T-cell (primary cell): ENCODE data around the gene SIK2. TPM values are rescaled to one million over a fixed set of nuclear protein-coding genes. Genes with fewer than 3 reads are reported as not detected.

Source experiments
- ATAC-seq, 4 experiments: fragments of 200-7000 bp in 3 of 4; fragments of 150-1000 bp in 1 of 4; cut with Tn5 transposase; replicated peaks in 1 of 4; 1 replicate in 3 of 4; 2 replicates in 1 of 4; pipeline ENCODE4 v1.10.0; 2021; ENCODE audit warnings: moderate library complexity in 3 of 4, mild to moderate bottlenecking in 2 of 4, moderate number of reproducible peaks in 1 of 4
- CTCF ChIA-PET, 2 donors: fragments of 300-600 bp; sonication (Branson Sonifier 250); formaldehyde crosslinking; loops; one replicate each; lab custom pipeline; 2022; ENCODE audit warnings: antibody characterized with exemption in 2 of 2; lab: Charles Lee
- POLR2A ChIA-PET, 2 donors: fragments of 300-600 bp; sonication (Branson Sonifier 250); formaldehyde crosslinking; loops; one replicate each; lab custom pipeline; 2022; ENCODE audit warnings: antibody characterized with exemption in 2 of 2; lab: Charles Lee
- DNase-seq, 35 experiments: peaks; one replicate each; pipeline versions ENCODE4 v3.0.0 to v3.0.0-alpha.2; 2013 to 2023
- H3K27ac ChIP-seq: one replicate; pipeline ENCODE4 v1.5.1; 2013; ENCODE audit warnings: low read length
- H3K27me3 ChIP-seq, 2 experiments: replicated peaks in 1 of 2; 1 replicate in 1 of 2; 2 replicates in 1 of 2; pipeline versions ENCODE4 v1.6.1 to v1.7.0; 2013; ENCODE audit warnings: low read length in 1 of 2, mixed read lengths in 1 of 2; ENCODE audit not compliant: control insufficient read depth in 2 of 2, insufficient read depth in 2 of 2; ENCODE audit errors: extremely low read depth in 1 of 2
- H3K36me3 ChIP-seq, 2 donors: 1 replicate in 1 of 2; 2 replicates in 1 of 2; pipeline versions ENCODE4 v1.6.1 to v1.7.0; 2013; ENCODE audit warnings: low read length in 1 of 2; ENCODE audit not compliant: control insufficient read depth in 2 of 2, insufficient read depth in 1 of 2; ENCODE audit errors: extremely low read depth in 1 of 2
- H3K4me1 ChIP-seq, 2 experiments: 1 replicate in 1 of 2; 2 replicates in 1 of 2; pipeline versions ENCODE4 v1.6.1 to v1.7.0; 2013; ENCODE audit warnings: low read length in 2 of 2, mixed read lengths in 1 of 2; ENCODE audit not compliant: insufficient read depth in 2 of 2, control insufficient read depth in 1 of 2; ENCODE audit errors: extremely low read depth in 1 of 2
- H3K4me3 ChIP-seq, 2 donors: 1 replicate in 1 of 2; 2 replicates in 1 of 2; pipeline versions ENCODE4 v1.5.1 to v1.7.0; 2013; ENCODE audit warnings: mild to moderate bottlenecking in 2 of 2, low read length in 1 of 2, moderate library complexity in 1 of 2; ENCODE audit not compliant: control insufficient read depth in 1 of 2; ENCODE audit errors: extremely low read depth in 1 of 2
- H3K9me3 ChIP-seq: 2 replicates; pipeline ENCODE4 v1.7.0; 2013
- H3K27ac Mint-ChIP-seq, 2 donors: one replicate each; pipeline ENCODE4 v1.8.0; 2020 to 2021; ENCODE audit warnings: mild to moderate bottlenecking in 2 of 2, mixed read lengths in 2 of 2
- H3K27me3 Mint-ChIP-seq, 2 donors: one replicate each; pipeline ENCODE4 v1.8.0; 2021 to 2022; ENCODE audit warnings: mixed read lengths in 2 of 2
- H3K36me3 Mint-ChIP-seq: one replicate; pipeline ENCODE4 v1.8.0; 2021; ENCODE audit warnings: mixed read lengths
- H3K4me1 Mint-ChIP-seq, 3 donors: one replicate each; pipeline ENCODE4 v1.8.0; 2020 to 2022; ENCODE audit warnings: mixed read lengths in 3 of 3, mild to moderate bottlenecking in 1 of 3
- H3K4me3 Mint-ChIP-seq, 3 donors: one replicate each; pipeline ENCODE4 v1.8.0; 2020 to 2022; ENCODE audit warnings: mild to moderate bottlenecking in 3 of 3, mixed read lengths in 3 of 3, moderate library complexity in 3 of 3
- H3K9me3 Mint-ChIP-seq, 3 donors: one replicate each; pipeline ENCODE4 v1.8.0; 2020 to 2022; ENCODE audit warnings: mixed read lengths in 3 of 3
- WGBS: methylation state at CpG from one replicate; pipeline ENCODE4 v1.1.5; 2013; ENCODE audit warnings: missing lambda C conversion rate; ENCODE audit not compliant: insufficient coverage; 5-methylcytosine and 5-hydroxymethylcytosine counted together
- total RNA-seq, 35 experiments: library from RNA in 6 of 35; stranded (reverse) in 6 of 35; fragments of 120-200 nt in 1 of 35; gene quantifications; one replicate each; pipeline versions ENCODE4 v1.2.1 to v1.2.4 and lab custom pipeline; 2013 to 2026

Gene SIK2
- total RNA-seq, 5 donors from 2014 or later (not counting 1 experiment from before 2014, with no cell fraction given): 6.0 to 11.4 (median 9.1) TPM

GRCh38 chr11:111575740-111576139, 26.5 kb upstream of the SIK2 start:
- Mint-ChIP-seq H3K4me1 (no peaks in the 10 kb centered on the region), H3K36me3 (no peaks in the 10 kb centered on the region), H3K9me3 (no peaks in the 10 kb centered on the region), H3K27ac (no peak overlapping the region), H3K4me3 (no peak overlapping the region), H3K27me3 (peaks cover 7 to 10% of the 10 kb centered on the region in 2 donors)
- H3K9me3 ChIP-seq: no peaks in the 10 kb centered on the region
- ChIA-PET POLR2A (no interaction called here), CTCF (no interaction called here)
- 100% methylated on average over 4 of the region's 6 CpGs for WGBS
- H3K36me3 ChIP-seq: no peaks in the 10 kb centered on the region
- DNase-seq (no peak), ATAC-seq (no peak)
- H3K4me1 ChIP-seq: no peaks in the 10 kb centered on the region
- H3K27me3 ChIP-seq: peaks cover 0 to 2% of the 10 kb centered on the region in 2 experiments
- H3K4me3 ChIP-seq: no peak overlapping the region
- H3K27ac ChIP-seq: no peak overlapping the region

- Mint-ChIP-seq H3K9me3 (no peaks in the 10 kb centered on the region), H3K27ac (no peak overlapping the region), H3K4me1 (no peaks in the 10 kb centered on the region), H3K27me3 (no peaks in the 10 kb centered on the region), H3K4me3 (no peak overlapping the region), H3K36me3 (no peaks in the 10 kb centered on the region)
- Histone ChIP-seq H3K9me3 (no peaks in the 10 kb centered on the region), H3K27ac (no peak overlapping the region), H3K4me3 (no peak overlapping the region), H3K27me3 (no peaks in the 10 kb centered on the region), H3K4me1 (no peaks in the 10 kb centered on the region), H3K36me3 (no peaks in the 10 kb centered on the region)
- ChIA-PET POLR2A (no interaction called here), CTCF (interaction anchor here in 1 of 2 donors (1.1 kb wide), 1 partner anchor 131 kb away, joined by 3 read pairs; no protein-coding TSS in a partner anchor)
- ATAC-seq (no peak), DNase-seq (no peak)
- no CpG with 5 or more reads among the region's 4 CpGs for WGBS
Observed at GRCh38 chr11:111577821-111578220, 24.4 kb upstream of the SIK2 start.

GRCh38 chr11:111581341-111581740, 20.9 kb upstream of the SIK2 start:
- H3K4me3 ChIP-seq: no peak overlapping the region
- no peaks in the 10 kb centered on the region for H3K36me3 ChIP-seq
- no peak for DNase-seq
- no peaks in the 10 kb centered on the region for H3K4me1 ChIP-seq
- Mint-ChIP-seq H3K9me3 (no peaks in the 10 kb centered on the region), H3K36me3 (no peaks in the 10 kb centered on the region), H3K27ac (no peak overlapping the region), H3K27me3 (peaks cover 3 to 4% of the 10 kb centered on the region in 2 donors), H3K4me3 (no peak overlapping the region), H3K4me1 (no peaks in the 10 kb centered on the region)
- H3K27ac ChIP-seq: no peak overlapping the region
- ChIA-PET POLR2A (no interaction called here), CTCF (interaction anchor here (0.8 to 1.3 kb wide), 2 partner anchors 196 to 252 kb away, joined by 3 to 4 read pairs; no protein-coding TSS in a partner anchor)
- WGBS: no CpG with 5 or more reads among the region's 1 CpG
- H3K9me3 ChIP-seq: no peaks in the 10 kb centered on the region
- no peaks in the 10 kb centered on the region for H3K27me3 ChIP-seq
- ATAC-seq: no peak

DNA sequence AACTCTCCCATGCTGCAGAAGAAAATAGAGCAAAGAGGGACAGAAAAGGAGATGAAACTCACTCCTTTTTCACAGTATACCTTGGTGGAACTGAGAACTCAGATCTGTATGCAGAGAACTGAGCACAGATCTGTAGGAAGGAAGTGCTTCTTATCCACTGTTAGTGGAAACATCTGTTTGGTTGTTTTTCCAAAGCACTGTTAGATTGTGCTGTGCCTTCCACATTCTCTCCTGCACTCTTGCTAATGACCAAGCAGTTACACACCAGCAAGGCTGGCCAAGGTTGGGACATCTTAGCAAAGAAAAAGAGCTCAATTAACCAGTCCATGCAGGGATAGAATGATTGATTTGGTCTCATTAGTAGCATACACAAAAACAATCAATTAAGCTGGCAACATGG, 20.1 kb upstream of the SIK2 start:
- Histone ChIP-seq H3K4me3 (no peak overlapping the region), H3K27me3 (no peaks in the 10 kb centered on the region), H3K4me1 (no peaks in the 10 kb centered on the region), H3K27ac (no peak overlapping the region), H3K9me3 (no peaks in the 10 kb centered on the region), H3K36me3 (no peaks in the 10 kb centered on the region)
- no peaks in the 10 kb centered on the region for H3K4me1 Mint-ChIP-seq
- peaks cover 3 to 4% of the 10 kb centered on the region in 2 donors for H3K27me3 Mint-ChIP-seq
- ATAC-seq: no peak
- no peak overlapping the region for H3K4me3 Mint-ChIP-seq
- H3K36me3 Mint-ChIP-seq: no peaks in the 10 kb centered on the region
- no peak overlapping the region for H3K27ac Mint-ChIP-seq
- POLR2A ChIA-PET: interaction anchor here in 1 of 2 donors (0.6 kb wide), 1 partner anchor 62 kb away, joined by 8 read pairs; no protein-coding TSS in a partner anchor
- H3K9me3 Mint-ChIP-seq: no peaks in the 10 kb centered on the region
- DNase-seq: no peak
- CTCF ChIA-PET: interaction anchor here (0.7 to 1.3 kb wide), 7 partner anchors 191 to 258 kb away, joined by 3 to 4 read pairs (median 3); no protein-coding TSS in a partner anchor

DNA sequence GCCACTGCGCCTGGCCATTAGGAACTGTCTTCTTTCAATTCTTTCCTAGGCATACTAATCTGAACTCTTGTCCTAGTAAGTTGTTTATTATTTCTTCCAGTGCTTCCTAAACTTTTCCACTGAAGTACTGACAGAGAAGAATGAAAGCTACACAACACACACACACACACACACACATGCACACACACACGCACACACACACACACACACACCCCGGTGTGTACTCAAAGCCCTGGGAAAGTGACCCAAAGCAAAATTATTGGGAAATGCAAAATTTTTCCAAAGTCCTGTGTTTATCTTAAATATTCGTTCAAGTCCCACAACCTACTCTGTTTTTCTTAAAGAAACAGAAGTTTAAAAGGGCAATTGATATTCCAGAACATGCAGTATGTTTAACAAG, 19.4 kb upstream of the SIK2 start:
- Histone ChIP-seq H3K27ac (no peak overlapping the region), H3K36me3 (no peaks in the 10 kb centered on the region), H3K9me3 (no peaks in the 10 kb centered on the region), H3K4me1 (no peaks in the 10 kb centered on the region), H3K27me3 (no peaks in the 10 kb centered on the region), H3K4me3 (no peak overlapping the region)
- Mint-ChIP-seq H3K4me1 (no peaks in the 10 kb centered on the region), H3K36me3 (no peaks in the 10 kb centered on the region), H3K27ac (no peak overlapping the region), H3K4me3 (no peak overlapping the region), H3K27me3 (peaks cover 3 to 4% of the 10 kb centered on the region in 2 donors), H3K9me3 (no peaks in the 10 kb centered on the region)
- WGBS: no CpG with 5 or more reads among the region's 4 CpGs
- ChIA-PET CTCF (interaction anchor here (0.7 to 1.5 kb wide), 7 partner anchors 190 to 259 kb away, joined by 3 to 7 read pairs (median 4); no protein-coding TSS in a partner anchor), POLR2A (interaction anchor here in 1 of 2 donors (0.6 kb wide), 1 partner anchor 61 kb away, joined by 8 read pairs; no protein-coding TSS in a partner anchor)
- DNase-seq (no peak), ATAC-seq (no peak)

GRCh38 chr11:111585371-111585770, 16.9 kb upstream of the SIK2 start:
- no peak overlapping the region for H3K27ac ChIP-seq
- no peaks in the 10 kb centered on the region for H3K36me3 Mint-ChIP-seq
- H3K4me1 Mint-ChIP-seq: no peaks in the 10 kb centered on the region
- H3K4me1 ChIP-seq: no peaks in the 10 kb centered on the region
- no peak for ATAC-seq
- ChIA-PET CTCF (interaction anchor here (1.3 to 3.3 kb wide), 3 partner anchors 12 to 194 kb away, joined by 3 to 19 read pairs (median 3); no protein-coding TSS in a partner anchor), POLR2A (no interaction called here)
- no peaks in the 10 kb centered on the region for H3K27me3 ChIP-seq
- DNase-seq: no peak
- no peak overlapping the region for H3K27ac Mint-ChIP-seq
- peaks cover 3 to 4% of the 10 kb centered on the region in 2 donors for H3K27me3 Mint-ChIP-seq
- H3K4me3 ChIP-seq: no peak overlapping the region
- no peaks in the 10 kb centered on the region for H3K9me3 Mint-ChIP-seq
- H3K4me3 Mint-ChIP-seq: no peak overlapping the region
- H3K36me3 ChIP-seq: no peaks in the 10 kb centered on the region
- H3K9me3 ChIP-seq: no peaks in the 10 kb centered on the region
- WGBS: 80% methylated on average over 1 of the region's 2 CpGs
